GM19438 (cell line): ENCODE results near the gene PFKFB4.

Source experiments
- ATAC-seq: cut with Tn5 transposase; IDR thresholded peaks from one replicate; pipeline ENCODE4 v1.9.1; 2021; ENCODE audit warnings: low read depth; ENCODE audit not compliant: unreplicated experiment

PFKFB4 gene

GRCh38 chr3:48468329-48468731, 88.3 kb downstream of the PFKFB4 start:
- no peak for ATAC-seq
